PFSK-1 (cell line): Measurements from ENCODE around the gene MSL1.

ENCODE experiments used
- FOXP2 ChIP-seq: optimal IDR thresholded peaks from 2 replicates; pipeline ENCODE3; 2011; ENCODE audit warnings: borderline replicate concordance, control low read depth, inconsistent platforms; ENCODE audit not compliant: insufficient read depth; ENCODE audit errors: extremely low read length, extremely low read depth
- POLR2AphosphoS5 ChIP-seq: IDR thresholded peaks from 2 replicates; pipeline ENCODE4 v1.6.1; 2012; ENCODE audit warnings: low read depth, mild to moderate bottlenecking, control low read depth, low read length, moderate library complexity
- REST ChIP-seq, 2 experiments: IDR thresholded peaks; 2 replicates each; pipeline versions ENCODE4 v1.6.1 to v1.8.0; 2011 to 2012; ENCODE audit warnings: low read depth in 2 of 2, low read length in 2 of 2, control low read depth in 1 of 2, inconsistent platforms in 1 of 2, mild to moderate bottlenecking in 1 of 2, moderate library complexity in 1 of 2; ENCODE audit not compliant: insufficient read depth in 1 of 2
- SIN3A ChIP-seq: IDR thresholded peaks from 2 replicates; pipeline ENCODE4 v1.6.1; 2012; ENCODE audit warnings: mild to moderate bottlenecking, low read length, moderate library complexity, borderline replicate concordance; ENCODE audit not compliant: insufficient read depth
- TAF1 ChIP-seq: IDR thresholded peaks from 2 replicates; pipeline ENCODE4 v1.6.1; 2012; ENCODE audit warnings: low read length, control low read depth, borderline replicate concordance; ENCODE audit not compliant: insufficient read depth

MSL1 gene

GRCh38 chr17:40157973-40158372 lies 36.2 kb downstream of the MSL1 start:
- TF ChIP-seq FOXP2 (no peak), REST (IDR thresholded peaks at IDR 0.05; ENCODE audit: insufficient read depth in 1 of 2, low read depth in 2 of 2, low read length in 2 of 2) (no peak), TAF1 (no peak), POLR2AphosphoS5 (no peak), SIN3A (no peak)

- TF ChIP-seq SIN3A (no peak), REST (IDR thresholded peaks at IDR 0.05; ENCODE audit: insufficient read depth in 1 of 2, low read depth in 2 of 2, low read length in 2 of 2) (no peak), TAF1 (no peak), FOXP2 (no peak), POLR2AphosphoS5 (no peak)
Observed at GRCh38 chr17:40158438-40159013, 36.8 kb downstream of the MSL1 start.

GRCh38 chr17:40159456-40159855 lies 37.7 kb downstream of the MSL1 start:
- no peak for TF ChIP-seq TAF1
- no peak for TF ChIP-seq SIN3A
- TF ChIP-seq POLR2AphosphoS5 = no peak
- no peak for TF ChIP-seq FOXP2
- TF ChIP-seq REST (IDR thresholded peaks at IDR 0.05; ENCODE audit: insufficient read depth in 1 of 2, low read depth in 2 of 2, low read length in 2 of 2) = no peak

GRCh38 chr17:40167685-40168261 lies 46.0 kb downstream of the MSL1 start:
- no peak for TF ChIP-seq FOXP2

- TF ChIP-seq POLR2AphosphoS5 (no peak), REST (IDR thresholded peaks at IDR 0.05; ENCODE audit: insufficient read depth in 1 of 2, low read depth in 2 of 2, low read length in 2 of 2) (no peak), FOXP2 (no peak), SIN3A (no peak), TAF1 (no peak)
Observed at GRCh38 chr17:40168262-40168832, 46.6 kb downstream of the MSL1 start.
